Measurements from ENCODE around the gene AKAP8. TPM values are rescaled to one million over a fixed set of nuclear protein-coding genes. Genes with fewer than 3 reads are reported as not detected.

The AKAP8 gene
- total and polyA plus RNA-seq, 9 donors = 13.6 to 53.3 (median 34.2) TPM

GRCh38 chr19:15323496-15324235 lies 55.9 kb downstream of the AKAP8 start:
- Histone ChIP-seq H3K9me3 (no peaks in the 10 kb centered on the region), H3K27ac (peak overlapping the region in 1 of 2 donors; percentile 10)
- intact Hi-C loops (cut with DNase I) = loop anchor here in 1 of 4 donors (10.0 kb wide), 1 partner anchor 59 kb away; no protein-coding TSS in a partner anchor

GRCh38 chr19:15321739-15322138 lies 57.8 kb downstream of the AKAP8 start:
- Histone ChIP-seq H3K27ac (no peak overlapping the region), H3K9me3 (no peaks in the 10 kb centered on the region), H3K4me3 (no peak overlapping the region), H3K4me1 (ENCODE audit: insufficient read depth) (peaks cover 48% of the 10 kb centered on the region), H3K36me3 (no peaks in the 10 kb centered on the region), H3K27me3 (no peaks in the 10 kb centered on the region)
- TF ChIP-seq EP300 (IDR thresholded peaks at IDR 0.05) (no peak), CTCF (IDR thresholded peaks at IDR 0.05) (no peak), POLR2A (IDR thresholded peaks at IDR 0.05) (no peak)
- DNase-seq = no peak
- intact Hi-C loops (cut with DNase I) = loop anchor here in 1 of 4 donors (10.0 kb wide), 1 partner anchor 57 kb away; no protein-coding TSS in a partner anchor
- 44 to 68% (median 59%) methylated on average over 2 of the region's 2 CpGs for WGBS, 3 donors

More at GRCh38 chr19:15323496-15324235, 55.9 kb downstream of the AKAP8 start:
- TF ChIP-seq POLR2A (IDR thresholded peaks at IDR 0.05) (no peak), EP300 (IDR thresholded peaks at IDR 0.05) (no peak), CTCF (IDR thresholded peaks at IDR 0.05) (no peak)
- H3K4me3 ChIP-seq = no peak overlapping the region
- H3K4me1 ChIP-seq (ENCODE audit: insufficient read depth) = peaks cover 40% of the 10 kb centered on the region
- H3K36me3 ChIP-seq = no peaks in the 10 kb centered on the region
- WGBS, 3 donors = 5 to 16% (median 11%) methylated on average over 5 of the region's 5 CpGs
- DNase-seq = peak; percentile 45 to 82 (median 55)
- no peaks in the 10 kb centered on the region for H3K27me3 ChIP-seq

GRCh38 chr19:15320116-15320515 lies 59.5 kb downstream of the AKAP8 start:
- Histone ChIP-seq H3K4me1 (ENCODE audit: insufficient read depth) (peaks cover 47% of the 10 kb centered on the region), H3K27ac (no peak overlapping the region), H3K36me3 (no peaks in the 10 kb centered on the region), H3K4me3 (no peak overlapping the region), H3K9me3 (no peaks in the 10 kb centered on the region), H3K27me3 (no peaks in the 10 kb centered on the region)
- TF ChIP-seq CTCF (IDR thresholded peaks at IDR 0.05) (no peak), POLR2A (IDR thresholded peaks at IDR 0.05) (no peak), EP300 (IDR thresholded peaks at IDR 0.05) (no peak)
- WGBS, 3 donors = 7 to 9% (median 9%) methylated on average over 4 of the region's 4 CpGs
- no peak for DNase-seq
- intact Hi-C loops (cut with DNase I) = loop anchor here in 1 of 4 donors (10.0 kb wide), 1 partner anchor 55 kb away; no protein-coding TSS in a partner anchor

GRCh38 chr19:15318241-15318691 lies 61.3 kb downstream of the AKAP8 start:
- Histone ChIP-seq H3K4me1 (ENCODE audit: insufficient read depth) (peaks cover 41% of the 10 kb centered on the region), H3K36me3 (no peaks in the 10 kb centered on the region), H3K4me3 (no peak overlapping the region), H3K27ac (no peak overlapping the region), H3K27me3 (no peaks in the 10 kb centered on the region), H3K9me3 (no peaks in the 10 kb centered on the region)
- DNase-seq = peak in 1 of 5 donors; percentile 14
- intact Hi-C loops (cut with DNase I) = loop anchor here in 1 of 4 donors (5.0 kb wide), 1 partner anchor 36 kb away; no protein-coding TSS in a partner anchor
- WGBS, 3 donors = 35 to 40% (median 37%) methylated on average over 6 of the region's 6 CpGs
- TF ChIP-seq POLR2A (IDR thresholded peaks at IDR 0.05) = no peak
- no peak for TF ChIP-seq CTCF (IDR thresholded peaks at IDR 0.05)
- no peak for TF ChIP-seq EP300 (IDR thresholded peaks at IDR 0.05)

Measured in ovary (tissue), 9 donors.